ENCODE measurements around the gene PEX6.

Gene PEX6, protein sequence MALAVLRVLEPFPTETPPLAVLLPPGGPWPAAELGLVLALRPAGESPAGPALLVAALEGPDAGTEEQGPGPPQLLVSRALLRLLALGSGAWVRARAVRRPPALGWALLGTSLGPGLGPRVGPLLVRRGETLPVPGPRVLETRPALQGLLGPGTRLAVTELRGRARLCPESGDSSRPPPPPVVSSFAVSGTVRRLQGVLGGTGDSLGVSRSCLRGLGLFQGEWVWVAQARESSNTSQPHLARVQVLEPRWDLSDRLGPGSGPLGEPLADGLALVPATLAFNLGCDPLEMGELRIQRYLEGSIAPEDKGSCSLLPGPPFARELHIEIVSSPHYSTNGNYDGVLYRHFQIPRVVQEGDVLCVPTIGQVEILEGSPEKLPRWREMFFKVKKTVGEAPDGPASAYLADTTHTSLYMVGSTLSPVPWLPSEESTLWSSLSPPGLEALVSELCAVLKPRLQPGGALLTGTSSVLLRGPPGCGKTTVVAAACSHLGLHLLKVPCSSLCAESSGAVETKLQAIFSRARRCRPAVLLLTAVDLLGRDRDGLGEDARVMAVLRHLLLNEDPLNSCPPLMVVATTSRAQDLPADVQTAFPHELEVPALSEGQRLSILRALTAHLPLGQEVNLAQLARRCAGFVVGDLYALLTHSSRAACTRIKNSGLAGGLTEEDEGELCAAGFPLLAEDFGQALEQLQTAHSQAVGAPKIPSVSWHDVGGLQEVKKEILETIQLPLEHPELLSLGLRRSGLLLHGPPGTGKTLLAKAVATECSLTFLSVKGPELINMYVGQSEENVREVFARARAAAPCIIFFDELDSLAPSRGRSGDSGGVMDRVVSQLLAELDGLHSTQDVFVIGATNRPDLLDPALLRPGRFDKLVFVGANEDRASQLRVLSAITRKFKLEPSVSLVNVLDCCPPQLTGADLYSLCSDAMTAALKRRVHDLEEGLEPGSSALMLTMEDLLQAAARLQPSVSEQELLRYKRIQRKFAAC

DNA sequence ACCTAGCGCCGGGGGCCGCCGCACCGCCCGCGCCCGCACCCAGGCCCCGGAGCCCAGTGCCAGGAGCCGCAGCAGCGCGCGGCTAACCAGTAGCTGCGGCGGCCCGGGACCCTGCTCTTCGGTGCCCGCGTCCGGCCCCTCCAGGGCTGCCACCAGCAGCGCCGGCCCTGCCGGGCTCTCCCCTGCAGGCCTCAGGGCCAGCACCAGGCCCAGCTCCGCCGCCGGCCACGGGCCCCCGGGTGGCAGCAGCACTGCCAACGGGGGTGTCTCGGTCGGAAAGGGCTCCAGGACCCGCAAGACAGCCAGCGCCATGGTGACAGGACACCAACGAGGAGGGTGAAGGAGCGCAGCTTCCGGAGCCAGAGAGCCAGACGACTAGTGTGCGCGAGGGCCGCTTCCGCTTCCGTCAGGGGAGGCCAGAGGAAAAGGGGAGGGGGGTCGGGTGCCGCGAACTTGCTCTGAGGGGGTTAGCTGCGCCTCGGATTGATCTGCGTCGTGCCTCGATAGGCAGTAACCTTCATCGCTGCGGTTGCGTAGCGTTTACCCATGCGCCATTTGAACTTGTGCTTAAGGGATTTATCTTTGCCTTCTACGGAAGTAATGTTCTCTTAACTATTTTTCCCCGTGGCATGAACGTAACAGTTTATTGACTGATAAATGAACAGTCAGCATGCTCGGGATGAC lies at the start of gene PEX6:
TSS of gene PEX6 (minus strand) at position 343 of the 684 bp plus-strand sequence. CDS start at position 312, 31 bp downstream.
- peak; percentile 95 for DNase-seq (ENCODE audit: low read depth)

DNA sequence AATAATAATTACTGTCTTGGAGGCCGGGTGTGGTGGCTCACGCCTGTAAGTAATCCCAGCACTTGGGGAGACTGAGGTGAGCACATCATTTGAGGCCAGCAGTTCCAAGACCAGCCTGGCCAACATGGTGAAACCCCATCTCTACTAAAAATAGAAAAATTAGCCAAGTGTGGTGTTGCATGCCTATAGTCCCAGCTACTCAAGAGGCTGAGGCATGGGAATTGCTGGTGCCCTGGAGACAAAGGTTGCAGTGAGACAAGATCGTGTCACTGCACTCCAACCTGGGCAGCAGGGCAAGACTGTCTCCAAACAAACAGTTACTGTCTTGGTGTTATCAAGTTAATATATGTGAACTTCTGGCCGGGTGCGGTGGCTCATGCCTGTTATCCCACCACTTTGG lies 47.4 kb upstream of the PEX6 start:
- no peak for DNase-seq (ENCODE audit: low read depth)

DNA sequence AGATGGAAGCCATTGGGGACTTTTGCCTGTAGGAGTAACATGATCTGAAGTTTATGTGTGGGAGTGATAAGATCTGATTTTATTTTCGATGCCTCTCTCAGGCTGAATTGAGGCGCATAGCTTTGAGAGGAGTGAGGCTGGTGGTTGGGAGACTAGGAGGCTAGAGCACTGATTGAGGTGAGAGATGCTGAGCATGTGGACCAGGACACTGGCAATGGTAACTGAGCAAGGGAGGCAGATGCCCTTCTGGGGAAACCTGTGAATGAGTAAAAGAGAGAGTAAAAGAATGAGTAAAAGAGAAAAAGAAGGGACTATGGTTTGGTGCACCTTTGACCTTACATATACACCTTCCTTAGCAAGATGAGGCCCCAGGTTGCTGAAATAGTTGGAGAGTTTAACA lies 45.5 kb upstream of the PEX6 start:
- no peak for DNase-seq (ENCODE audit: low read depth)

DNA sequence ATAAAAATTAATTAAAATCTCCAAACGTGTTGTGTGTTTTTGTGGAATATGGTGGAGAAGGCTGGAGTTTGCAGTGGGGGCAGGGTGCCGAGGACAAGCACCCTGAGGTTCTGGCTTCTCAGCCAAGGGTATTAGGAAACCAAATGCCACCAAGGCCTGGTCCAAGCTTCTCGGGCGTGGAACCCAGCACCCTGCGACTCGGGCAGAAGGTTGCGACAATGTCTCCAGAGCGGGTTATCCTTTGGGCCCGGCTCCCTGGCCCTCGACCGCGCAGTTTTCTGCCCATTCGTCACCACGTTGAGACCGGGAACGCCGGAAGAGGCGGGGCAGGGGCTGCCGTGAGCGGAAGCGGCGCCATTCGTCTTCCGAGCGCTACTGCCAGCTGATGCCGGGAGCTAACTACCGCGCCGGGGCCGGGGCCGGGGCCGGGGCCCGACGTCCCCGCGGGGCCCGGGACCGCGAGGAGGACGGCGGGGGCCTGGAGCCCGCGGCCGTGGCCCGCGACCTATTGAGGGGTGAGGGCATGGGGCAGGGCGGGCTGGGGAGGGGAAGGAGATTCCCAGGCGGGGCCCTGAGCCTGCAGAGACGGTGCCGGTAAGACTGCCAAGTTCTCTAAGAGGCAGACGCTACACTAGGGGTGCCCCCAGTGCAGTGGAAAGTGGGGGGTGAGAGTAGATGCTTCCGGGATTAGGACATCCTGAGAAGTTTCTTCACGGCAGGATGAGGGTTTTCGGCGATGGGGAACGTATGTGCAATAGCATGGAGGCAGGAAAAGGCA lies 42.5 kb upstream of the PEX6 start, which contains the start of gene RRP36:
TSS of gene RRP36 (plus strand) at position 354 of the 778 bp plus-strand sequence. CDS start at position 386, 32 bp downstream.
- DNase-seq (ENCODE audit: low read depth): peak; percentile 48

DNA sequence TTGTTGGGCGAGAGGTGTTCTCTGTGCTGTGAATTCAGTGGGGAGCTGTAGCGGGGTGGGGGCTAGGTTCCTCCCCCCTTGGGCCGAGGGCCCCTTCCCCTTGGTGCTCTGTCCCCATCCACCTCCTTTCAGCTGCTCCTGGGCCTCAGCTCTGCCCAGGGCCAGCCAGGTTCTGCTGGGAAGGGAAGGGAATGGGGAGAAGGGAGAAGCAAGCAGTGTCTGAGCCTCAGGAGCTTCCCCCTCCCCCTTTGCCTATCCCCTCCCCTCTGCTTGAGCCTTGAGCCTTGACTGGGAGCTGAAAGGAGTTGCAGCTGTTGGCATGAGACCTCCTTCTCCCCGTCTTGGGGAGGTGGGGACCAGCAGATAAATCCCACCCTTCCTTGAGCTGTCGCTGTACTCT lies 41.9 kb upstream of the PEX6 start:
- DNase-seq (ENCODE audit: low read depth): no peak

DNA sequence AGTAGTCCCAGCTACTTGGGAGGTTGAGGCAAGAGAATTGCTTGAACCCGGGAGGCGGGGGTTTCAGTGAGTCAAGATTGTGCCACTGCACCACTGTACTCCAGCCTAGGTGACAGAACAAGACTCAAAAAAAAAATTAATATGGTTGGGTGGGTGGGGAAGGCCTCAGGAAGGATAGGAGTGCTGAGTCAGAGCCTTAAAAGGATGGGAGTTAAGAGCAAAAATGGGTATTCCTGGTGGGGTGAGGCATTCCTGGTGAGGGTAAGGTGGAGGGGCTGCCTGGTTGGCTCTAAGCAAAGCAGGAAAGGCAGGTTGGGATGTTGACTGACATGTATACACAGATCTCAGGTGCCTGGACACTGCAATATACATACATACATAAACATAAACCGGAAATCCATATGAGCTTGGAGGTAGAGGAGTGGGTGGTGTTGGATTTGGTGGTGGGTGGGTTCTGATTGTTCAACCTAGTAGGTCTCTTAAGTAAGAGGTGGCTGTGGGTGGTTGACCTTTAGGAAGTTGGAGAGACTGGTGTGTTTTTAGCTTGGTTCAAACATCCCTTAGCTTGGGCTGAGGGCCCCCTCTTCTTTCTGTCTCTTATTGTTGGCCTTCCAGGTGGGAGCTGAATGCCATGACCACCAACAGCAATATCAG lies 41.2 kb upstream of the PEX6 start:
- DNase-seq (ENCODE audit: low read depth): no peak

DNA sequence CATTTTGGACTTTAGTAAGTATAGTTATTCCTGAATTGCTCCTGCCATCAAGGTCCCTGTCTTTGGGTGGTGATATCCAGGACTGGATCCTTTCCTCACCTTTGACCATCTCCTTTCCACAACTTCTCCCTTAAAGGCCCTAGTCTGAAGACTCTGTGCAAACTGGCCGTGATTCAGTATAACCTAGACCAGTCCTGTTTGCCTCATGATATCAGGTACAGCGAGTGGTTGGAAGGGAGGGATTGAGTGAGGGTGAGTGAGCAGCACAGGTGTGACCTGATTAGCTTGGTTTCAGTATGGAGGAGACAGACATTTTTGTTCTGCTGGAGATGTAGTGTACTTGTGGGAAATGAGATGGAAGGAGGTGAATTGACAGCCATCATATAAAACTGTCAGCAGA lies 40.2 kb upstream of the PEX6 start:
- DNase-seq (ENCODE audit: low read depth): no peak

DNA sequence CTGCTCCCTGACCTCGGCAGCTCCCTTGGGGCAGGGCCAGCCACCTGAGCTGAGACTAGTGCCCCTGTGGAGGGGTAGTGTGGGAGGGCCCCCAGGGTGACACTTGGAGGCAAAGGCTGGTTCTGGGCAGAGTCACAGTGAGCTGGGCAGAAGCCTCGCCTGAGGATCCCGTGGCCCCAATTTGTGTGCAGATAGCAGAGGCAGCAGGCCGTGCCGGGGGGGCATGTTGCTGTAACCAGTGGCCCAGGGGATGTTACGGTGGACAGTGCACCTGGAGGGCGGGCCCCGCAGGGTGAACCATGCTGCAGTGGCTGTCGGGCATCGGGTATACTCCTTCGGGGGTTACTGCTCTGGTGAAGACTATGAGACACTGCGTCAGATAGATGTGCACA lies 38.0 kb upstream of the PEX6 start:
- DNase-seq (ENCODE audit: low read depth): no peak

DNA sequence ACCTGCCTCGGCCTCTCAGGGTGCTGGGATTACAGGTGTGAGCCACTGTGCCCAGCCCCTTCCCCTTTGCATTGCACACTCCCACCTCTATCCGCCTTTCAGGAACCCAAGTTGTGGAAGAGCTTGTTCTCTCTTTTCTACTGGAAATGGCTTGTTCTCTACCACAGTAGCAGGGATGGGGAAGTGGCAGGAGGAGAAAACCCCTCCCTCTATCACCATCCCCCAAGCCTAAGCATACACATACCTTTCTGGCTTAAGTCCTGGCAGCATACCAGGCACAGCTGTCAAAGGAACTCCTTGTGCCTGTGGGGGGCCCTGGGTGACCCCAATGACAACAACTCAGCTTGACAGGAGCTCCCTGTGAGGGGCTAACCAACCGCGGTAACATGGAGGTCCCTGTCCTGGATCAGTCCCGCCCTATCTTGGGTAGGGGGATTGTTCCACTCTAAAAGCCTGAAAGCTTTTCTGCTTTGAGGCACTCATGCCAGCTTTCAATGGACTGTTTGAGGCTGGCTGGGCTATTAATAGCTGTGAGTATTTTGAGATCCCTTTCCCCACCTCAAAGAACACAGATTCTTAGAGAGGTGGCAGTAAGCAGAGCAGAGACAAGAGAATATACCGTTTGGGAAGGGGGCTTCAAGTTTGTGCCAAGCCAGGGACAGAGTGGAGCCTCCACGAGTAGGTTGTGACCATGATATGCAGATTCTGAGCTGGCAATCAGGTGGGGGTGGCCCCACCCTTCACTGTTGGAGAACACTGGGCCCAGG lies 37.4 kb upstream of the PEX6 start:
- no peak for DNase-seq (ENCODE audit: low read depth)

DNA sequence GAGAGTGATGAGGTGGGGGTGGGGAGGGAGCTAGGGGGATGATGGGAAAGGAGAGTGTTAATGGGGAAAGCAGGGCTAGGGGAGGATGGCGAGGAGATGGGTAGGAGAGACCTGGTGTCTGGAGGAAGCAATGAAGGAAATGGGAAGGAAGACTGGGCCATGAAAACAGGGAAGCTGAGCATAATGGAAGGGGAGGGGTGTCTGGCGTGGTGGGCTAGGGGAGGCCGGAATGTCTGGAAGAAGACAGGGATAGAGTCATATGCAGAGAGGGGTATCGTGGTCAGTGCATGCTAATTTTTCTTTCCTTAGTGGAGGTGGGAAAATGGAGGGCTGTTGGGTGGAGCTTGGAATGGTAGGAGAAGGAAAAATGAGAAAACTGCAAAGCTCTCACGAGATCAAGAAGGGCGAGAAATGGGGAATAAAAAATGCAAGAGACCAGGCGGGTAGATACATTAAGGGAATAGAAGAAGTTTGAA lies 35.5 kb upstream of the PEX6 start:
- DNase-seq (ENCODE audit: low read depth): no peak

DNA sequence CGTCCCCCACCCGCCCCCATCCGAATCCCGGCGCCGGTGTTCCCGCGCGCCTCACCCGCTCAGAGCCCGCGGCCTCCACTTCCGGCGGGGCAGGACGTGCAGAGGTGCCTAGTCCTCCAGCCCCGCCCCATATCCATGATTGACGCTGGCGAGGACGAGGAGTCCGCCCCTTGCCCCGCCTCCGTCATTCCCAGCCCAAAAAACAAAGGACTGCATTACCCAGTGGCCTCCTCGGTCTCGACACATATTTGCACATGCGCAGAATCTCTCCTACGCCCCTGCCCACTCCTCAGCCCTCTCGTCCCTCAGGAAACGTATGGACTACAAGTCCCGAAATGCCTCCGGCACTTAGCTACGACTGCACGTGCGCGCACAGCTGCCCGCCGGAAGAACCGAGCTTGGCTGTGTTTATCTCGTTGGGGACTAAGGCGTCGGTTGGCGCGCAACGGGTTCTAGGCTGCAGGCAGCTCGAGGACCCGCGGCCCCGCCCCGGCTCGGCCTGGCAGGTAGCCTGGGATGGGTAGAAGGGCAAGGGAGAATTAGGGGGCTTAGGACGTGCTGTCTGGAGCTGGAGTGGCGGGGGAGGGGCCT lies 35.0 kb upstream of the PEX6 start, which contains the start of the genes KLHDC3 and MEA1:
TSS of gene KLHDC3 (plus strand) at position 407 of the 591 bp plus-strand sequence. CDS start 2,944 bp downstream, outside the sequence.
TSS of gene MEA1 (minus strand) at position 104 of the 591 bp plus-strand sequence. CDS start 133 bp downstream, outside the sequence.
- DNase-seq (ENCODE audit: low read depth): peak; percentile 99

DNA sequence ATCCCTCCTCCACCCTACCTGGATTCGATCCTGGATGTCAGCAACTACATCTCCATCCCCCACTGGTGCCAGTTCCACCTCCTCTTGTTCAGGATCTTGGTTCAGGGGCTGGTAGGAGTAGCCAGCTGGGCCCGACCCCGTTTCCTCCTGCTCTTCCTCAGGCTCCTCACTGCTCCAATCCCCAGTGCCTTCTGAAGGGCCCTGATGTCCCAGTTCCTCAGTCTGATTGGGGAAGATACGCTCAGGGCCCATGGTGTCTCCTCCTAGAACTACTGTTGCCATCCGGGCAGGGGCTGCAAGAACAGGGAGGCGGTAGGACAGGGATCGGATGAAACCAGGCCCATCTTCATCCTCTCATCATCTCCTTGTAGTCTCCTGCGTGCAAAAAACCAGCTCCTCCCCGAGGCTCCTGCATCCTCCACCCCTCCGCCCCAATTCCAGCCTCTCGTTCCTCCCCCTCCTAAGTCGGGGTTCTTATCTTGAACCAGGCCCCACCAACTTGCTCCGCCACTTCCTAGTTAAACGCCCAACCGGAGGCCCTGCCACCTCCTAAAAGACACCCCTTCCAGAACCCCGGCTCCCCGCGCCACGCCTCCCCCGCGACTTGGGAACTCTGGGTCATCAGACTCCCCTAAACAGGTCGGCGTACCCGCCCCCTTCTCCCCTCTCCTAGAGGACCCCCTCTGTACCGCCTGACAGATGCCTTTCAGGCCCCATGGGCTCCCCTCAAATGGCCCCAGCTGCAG lies 34.3 kb upstream of the PEX6 start:
- DNase-seq (ENCODE audit: low read depth): no peak

DNA sequence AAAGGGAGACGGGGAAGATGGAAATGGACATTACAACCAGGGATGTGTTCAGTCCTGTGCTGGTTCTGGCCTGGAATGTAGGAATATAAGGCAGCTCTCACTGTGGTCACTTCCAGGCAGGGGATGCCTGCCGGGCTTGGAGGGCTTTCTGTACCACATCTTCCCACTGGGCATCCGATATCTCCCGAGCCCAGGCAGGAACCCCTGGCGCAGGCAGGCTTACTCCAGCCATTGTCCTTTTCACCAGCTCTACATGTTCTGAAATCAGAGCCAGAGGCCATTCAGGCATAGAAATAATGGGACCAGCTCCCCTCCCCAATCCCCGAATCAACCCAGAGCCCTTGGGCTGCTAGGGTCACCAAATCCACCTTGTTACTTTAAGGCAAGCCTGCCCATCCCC lies 33.4 kb upstream of the PEX6 start:
- no peak for DNase-seq (ENCODE audit: low read depth)

DNA sequence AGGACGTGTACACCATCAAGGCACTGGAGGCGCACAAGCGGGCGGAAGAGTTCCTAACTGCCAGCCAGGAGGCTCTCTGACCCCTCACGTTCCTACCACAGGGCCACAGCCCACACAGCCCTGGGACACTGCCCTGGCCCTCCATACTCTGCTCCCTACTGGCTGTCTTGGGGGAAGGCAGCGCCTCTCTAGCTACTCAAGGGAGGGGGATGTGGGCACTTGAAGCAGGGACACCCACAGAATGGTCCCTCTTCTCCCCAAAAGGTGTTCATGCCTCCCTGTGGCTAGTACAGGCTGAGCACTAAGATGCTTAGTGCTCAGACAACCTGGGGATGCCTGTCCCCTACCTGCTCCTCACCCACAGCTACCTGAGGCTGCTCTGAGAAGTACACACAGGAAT lies 32.2 kb upstream of the PEX6 start:
- DNase-seq (ENCODE audit: low read depth): no peak

DNA sequence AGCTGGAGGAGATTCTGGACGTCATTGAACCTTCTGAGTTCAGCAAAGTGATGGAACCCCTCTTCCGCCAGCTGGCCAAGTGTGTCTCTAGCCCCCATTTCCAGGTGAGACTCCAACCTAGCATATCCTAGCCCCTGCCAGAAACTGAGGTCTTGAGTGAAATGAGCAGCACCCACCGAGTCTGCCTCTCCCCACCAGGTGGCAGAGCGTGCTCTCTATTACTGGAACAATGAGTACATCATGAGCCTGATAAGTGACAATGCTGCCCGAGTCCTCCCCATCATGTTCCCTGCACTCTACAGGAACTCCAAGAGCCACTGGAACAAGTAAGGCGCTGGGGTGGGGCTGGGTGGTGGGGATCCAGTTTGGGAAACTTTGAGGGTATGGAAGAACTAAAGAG lies 30.1 kb upstream of the PEX6 start:
- DNase-seq (ENCODE audit: low read depth): no peak

DNA sequence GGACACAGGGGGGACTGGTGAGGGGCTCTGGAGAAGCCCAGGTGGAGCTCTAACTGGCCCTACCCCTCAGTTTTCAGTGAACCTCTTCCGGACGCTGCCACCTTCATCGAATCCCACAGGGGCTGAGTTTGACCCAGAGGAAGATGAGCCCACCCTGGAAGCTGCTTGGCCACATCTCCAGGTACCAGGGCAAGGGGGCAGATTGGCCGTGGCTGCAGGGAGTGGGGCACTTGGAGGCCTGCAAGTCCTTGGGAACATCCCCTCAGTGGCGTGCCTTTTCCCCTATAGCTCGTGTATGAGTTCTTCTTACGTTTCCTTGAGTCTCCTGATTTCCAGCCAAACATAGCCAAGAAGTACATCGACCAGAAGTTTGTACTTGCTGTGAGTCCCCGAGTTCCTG lies 28.1 kb upstream of the PEX6 start:
- DNase-seq (ENCODE audit: low read depth): no peak

DNA sequence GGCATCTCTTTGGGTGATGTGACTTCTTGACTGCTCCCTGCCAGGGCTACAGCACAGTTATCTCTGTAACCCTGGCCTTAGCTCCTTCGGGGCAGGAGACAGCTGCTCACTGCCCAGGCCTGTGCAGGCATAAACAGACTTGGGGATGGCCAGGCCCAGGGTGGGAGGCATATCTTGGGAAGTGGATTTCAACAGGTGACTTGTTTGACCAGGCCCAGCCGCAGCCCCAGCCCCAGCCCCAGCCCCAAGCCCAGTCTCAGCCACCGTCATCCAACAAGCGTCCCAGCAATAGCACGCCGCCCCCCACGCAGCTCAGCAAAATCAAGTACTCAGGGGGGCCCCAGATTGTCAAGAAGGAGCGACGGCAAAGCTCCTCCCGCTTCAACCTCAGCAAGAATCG lies 27.3 kb upstream of the PEX6 start:
- no peak for DNase-seq (ENCODE audit: low read depth)

DNA sequence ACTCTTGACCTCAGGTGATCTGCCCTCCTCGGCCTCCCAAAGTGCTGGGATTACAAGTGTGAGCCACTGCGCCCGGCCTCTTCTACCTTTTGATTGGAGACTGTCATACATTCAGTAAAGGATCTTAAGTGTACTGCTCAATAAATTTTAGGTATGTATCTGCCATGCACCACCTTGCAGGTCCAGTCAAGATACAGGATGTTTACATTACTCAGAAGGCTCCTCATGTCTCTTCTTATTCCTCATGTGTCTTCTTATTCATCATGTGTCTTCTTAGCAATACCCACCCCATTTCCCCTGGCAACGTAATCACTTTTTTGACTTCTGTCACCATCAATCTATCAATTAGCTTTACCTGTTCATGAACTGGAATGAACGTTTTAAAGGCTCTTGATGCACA lies 26.9 kb upstream of the PEX6 start:
- DNase-seq (ENCODE audit: low read depth): no peak

DNA sequence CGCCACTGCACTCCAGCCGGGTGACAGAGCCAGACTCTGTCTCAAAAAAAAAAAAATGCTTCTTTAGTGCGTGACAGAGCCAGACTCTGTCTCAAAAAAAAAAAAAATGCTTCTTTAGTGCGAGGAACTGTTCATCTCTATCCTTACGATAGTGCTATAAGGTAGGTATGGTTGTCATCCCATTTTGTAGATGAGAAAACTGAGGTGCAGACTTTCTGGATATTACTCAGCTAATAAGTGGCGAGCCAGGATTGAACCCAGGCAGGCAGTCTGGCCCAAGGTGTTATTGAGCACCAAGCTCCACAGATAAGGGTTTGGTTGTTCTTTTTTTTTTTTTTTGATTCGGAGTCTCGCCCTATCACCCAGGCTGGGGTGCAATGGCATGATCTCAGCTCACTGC lies 22.9 kb upstream of the PEX6 start:
- no peak for DNase-seq (ENCODE audit: low read depth)
